HCEC 1CT (cell line): Measurements from ENCODE around the gene IGSF21.

Source experiments
- DNase-seq: peaks from one replicate; pipeline ENCODE4 v3.0.0-alpha.2; 2017

IGSF21 gene

GRCh38 chr1:18233176-18233864 is 125.7 kb downstream of the IGSF21 start:
- DNase-seq, result no peak

DNA sequence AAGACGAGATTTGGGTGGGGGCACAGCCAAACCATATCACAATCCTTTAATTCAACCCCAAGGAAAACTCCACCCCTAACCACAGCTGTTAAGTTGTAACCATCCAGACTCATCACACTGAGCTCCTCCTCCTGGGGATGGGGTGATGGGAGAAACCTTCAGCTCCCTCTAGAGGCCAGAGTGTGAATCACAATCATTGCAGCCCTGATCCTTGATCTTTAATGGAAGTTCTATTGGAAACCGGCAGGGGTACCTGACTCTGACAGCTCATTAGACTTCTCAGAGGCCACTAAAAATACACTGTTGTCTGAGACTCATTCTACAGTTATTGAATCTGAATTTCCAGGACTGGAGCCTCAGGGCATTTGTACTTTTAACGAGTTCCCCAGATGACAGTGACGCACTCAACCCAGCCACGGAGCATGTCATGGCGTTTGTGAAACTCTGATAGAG is 127.2 kb downstream of the IGSF21 start:
- DNase-seq, result no peak

GRCh38 chr1:18237371-18237770 is 129.8 kb downstream of the IGSF21 start:
- no peak for DNase-seq

DNA sequence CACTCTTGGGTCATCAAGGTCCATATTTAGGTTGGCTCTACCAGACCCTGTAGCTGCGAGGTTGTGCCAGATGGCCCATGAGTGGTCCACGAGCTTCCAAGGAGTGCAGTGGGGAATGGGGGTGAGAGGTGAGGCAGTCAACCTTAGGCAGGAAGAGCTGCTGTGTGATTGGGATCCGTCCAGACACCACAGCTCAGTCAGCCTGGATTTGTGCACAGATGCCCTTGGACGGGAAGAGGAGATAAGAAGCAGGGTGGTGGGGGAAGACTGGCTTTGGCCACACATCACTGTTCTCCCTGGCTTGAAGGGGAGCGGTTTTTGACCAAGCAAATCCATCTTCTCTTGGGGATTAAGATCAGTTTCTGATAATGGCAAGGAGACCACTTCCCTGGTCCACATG is 130.6 kb downstream of the IGSF21 start:
- no peak for DNase-seq

- DNase-seq, result no peak
Observed at GRCh38 chr1:18239671-18240070, 132.1 kb downstream of the IGSF21 start.

GRCh38 chr1:18240906-18241305 is 133.3 kb downstream of the IGSF21 start:
- DNase-seq, result no peak

- no peak for DNase-seq
Observed at GRCh38 chr1:18241891-18242290, 134.3 kb downstream of the IGSF21 start.

- no peak for DNase-seq
Observed at GRCh38 chr1:18243503-18244175, 136.0 kb downstream of the IGSF21 start.

DNA sequence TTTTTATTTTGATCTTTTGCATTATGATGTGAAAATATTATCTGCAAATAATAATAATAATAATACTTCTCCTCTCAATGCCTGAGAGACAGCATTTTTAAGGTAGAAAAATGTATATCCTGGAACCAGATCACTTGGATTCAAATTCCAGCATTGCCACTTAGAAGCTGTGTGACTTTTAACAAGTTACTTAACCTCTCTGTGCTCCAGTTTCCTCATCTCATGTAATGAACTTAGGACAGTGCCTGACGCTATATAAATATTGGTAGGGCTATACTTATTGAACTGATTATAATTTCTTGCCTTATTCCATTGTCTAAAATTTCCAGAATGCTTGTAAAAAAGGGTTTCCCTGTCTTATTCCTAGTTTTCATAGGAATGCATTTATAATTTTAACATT is 137.2 kb downstream of the IGSF21 start:
- DNase-seq, result no peak

GRCh38 chr1:18245647-18246046 is 138.0 kb downstream of the IGSF21 start:
- DNase-seq, result no peak

DNA sequence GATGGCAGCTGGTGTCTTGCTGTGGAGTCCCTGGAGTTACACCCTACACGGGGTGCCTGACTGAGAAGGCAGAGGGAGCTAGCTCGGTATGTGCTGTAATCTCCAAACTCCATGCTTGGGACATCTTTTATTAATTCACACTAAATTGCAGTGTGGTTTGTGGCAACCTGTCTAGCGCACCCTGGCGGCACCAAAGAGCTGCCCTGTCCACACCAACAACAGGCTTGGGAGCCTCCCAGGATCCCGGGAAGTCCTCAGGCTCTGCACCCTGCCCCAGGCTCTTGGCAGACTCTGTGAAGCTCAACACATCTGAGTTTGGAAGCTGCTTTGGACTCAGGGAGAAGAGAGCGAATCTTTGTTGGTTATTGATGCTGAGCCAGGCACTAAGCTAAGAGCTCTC is 138.9 kb downstream of the IGSF21 start:
- DNase-seq, result no peak

- no peak for DNase-seq
Observed at GRCh38 chr1:18247151-18247550, 139.6 kb downstream of the IGSF21 start.

DNA sequence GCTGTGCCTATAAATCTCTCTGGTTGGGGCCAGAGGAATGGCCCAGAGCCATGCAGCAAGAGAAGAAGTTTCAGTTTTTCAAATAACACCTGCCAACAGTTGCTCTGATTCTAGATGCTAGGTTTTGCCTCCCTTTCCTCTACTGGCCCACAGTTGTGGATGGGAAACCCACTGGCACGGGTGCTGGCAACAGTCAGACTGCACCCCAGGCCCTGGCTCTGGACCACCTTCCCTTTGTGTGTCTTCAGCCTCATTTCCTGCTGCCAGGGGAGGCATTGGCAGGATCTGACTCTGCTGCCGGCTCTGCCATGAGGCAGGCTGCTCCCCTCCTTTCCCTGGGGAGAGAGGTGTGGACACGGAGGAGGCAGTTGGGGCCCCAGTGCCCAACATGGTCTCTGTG is 142.0 kb downstream of the IGSF21 start:
- DNase-seq, result no peak

DNA sequence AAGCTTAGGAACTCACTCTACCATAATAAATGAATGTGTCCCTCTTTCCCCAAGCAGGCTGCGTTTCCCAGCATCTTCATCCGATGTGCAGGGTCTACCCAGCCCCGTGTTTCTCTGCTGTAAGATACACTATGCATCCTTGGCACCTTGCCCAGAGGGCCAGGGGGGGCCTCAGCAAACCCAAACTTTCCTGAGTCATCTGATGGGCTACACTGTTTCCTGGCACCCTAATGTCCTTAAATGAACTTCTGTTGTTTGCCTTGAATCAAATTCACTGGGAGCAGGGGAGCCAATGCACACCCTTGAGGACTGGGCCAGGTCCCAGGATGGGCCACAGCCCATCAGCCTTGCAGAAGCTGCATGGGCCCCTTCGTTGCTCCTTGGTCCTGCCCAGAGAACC is 145.5 kb downstream of the IGSF21 start:
- DNase-seq, result no peak

GRCh38 chr1:18256282-18257235 is 149.0 kb downstream of the IGSF21 start:
- no peak for DNase-seq

- DNase-seq, result no peak
Observed at GRCh38 chr1:18257778-18258177, 150.2 kb downstream of the IGSF21 start.

- no peak for DNase-seq
Observed at GRCh38 chr1:18261891-18262290, 154.3 kb downstream of the IGSF21 start.

DNA sequence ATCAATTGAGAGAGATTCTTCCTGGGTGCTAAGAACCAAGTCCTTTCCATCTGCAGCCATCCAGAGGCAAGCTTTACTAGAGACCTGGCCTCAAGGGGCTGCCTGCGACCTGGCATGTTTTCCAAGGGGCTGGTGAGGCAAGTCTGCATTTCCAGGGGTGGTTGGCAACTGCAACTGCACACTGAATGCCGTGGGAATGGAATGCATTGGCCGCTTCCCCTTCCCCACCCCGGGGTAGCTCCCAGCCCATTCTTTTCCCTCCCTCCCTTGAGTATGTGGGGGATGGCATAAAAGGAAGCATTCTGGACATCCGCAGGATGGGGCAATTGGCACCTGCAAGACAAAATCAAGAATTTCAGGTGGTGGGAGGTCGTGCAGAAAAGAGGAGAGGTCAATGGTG is 155.1 kb downstream of the IGSF21 start:
- DNase-seq, result no peak

- DNase-seq, result no peak
Observed at GRCh38 chr1:18263547-18264120, 156.0 kb downstream of the IGSF21 start.

DNA sequence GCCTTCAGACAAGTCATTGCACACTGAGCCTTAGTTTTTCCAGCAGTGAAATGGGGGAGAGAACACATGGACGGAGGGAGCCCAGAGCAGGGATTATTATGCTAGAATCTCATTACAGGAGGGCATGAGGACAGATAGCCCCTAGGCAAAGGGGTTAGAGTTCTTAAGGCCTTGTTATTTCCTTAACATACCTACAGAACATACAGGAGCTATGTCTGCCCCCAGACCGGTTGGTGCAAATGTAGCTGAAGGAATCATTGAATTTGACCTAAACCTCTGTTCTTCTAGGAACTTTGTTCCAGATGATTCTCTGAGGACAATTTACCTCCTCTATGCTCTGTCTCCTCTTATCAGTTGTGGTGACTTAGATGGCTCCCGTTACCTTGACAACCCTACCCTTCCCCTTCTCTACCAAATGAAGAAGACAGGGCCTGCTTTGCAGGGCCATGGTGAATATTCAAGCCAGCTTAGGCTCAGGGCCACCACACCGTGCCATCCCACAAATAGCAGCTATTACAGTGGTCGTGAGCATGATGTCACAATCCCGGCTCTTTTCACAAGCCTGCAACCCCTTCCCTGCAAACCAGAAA is 156.9 kb downstream of the IGSF21 start:
- DNase-seq, result no peak

- DNase-seq, result no peak
Observed at GRCh38 chr1:18265641-18266040, 158.0 kb downstream of the IGSF21 start.

GRCh38 chr1:18266391-18266790 is 158.8 kb downstream of the IGSF21 start:
- DNase-seq, result no peak

- no peak for DNase-seq
Observed at GRCh38 chr1:18271336-18271735, 163.7 kb downstream of the IGSF21 start.
